NK-92 (cell line): ENCODE data around the gene RRAGA.
"Not testable (repeated sequence)": the region's sequence is repeated elsewhere in the genome, so short reads cannot be mapped to it uniquely, and the experiment has no call there.

Experiments
- DNase-seq: peaks from one replicate; lab custom pipeline; 2025; ENCODE audit not compliant: unreplicated experiment; lab: John Stamatoyannopoulos, UW

RRAGA gene

DNA sequence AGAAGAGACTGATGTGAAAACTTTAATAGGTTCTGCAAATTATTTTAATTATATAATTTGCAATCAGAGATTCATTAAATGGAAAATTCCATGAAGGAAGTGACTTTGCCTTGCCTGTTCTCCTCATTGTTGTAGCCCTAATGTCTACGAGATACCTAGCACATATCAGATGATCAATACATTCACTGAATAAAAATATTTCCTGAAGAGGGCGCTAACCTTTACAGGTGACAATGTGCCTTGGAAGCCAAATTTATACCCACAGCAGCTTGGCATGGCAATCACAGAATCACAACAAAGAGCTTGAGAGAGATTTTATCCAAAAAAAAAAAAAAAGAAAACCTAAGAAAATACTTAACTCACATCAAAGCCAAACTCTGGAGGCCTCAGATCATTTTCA lies 36.1 kb downstream of the RRAGA start:
- no peak for DNase-seq

DNA sequence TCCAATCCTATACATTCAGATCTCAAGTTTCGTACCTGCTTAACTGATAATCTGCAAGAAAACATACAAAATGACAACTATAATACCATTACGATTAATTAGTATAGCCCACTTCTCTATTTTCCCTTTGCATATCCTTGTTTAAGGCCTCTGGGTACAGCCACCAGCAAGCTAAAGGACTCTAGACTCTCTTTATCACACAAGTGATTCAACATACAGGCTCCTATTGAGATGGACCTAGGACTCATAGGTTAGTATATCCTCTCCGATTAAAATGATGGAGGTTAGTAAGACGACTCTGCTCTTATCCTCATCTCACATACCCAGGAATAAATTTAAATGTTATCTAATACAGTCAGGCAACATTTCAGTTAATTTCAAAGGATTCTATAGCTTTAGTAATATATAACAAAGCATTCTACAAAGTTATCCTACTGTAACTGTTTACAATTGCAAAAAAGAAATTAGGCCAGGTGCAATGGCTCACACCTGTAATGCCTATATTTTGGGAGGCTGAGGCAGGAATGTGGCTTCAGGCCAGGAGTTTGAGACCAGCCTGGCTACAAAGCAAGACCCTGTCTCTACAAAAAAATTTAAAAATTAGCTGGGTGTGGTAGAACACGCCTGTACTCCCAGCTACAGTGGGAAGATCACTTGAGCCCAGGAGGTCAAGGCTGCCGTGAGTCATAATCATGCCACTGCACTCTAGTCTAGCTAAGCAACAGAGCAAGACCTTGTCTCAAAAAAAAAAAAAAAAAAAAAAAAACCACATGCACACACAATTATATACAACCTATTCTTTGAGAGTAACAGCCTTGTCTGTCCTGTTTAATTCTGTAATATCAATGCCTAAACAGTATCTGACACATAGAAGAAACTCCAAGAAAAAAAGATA lies 38.1 kb downstream of the RRAGA start:
- no peak for DNase-seq

GRCh38 chr9:19097431-19097830 lies 48.2 kb downstream of the RRAGA start:
- DNase-seq: not testable (repeated sequence)
